WTC11 (cell line): Measurements from ENCODE around the gene CHTOP. TPM values are rescaled to one million over a fixed set of nuclear protein-coding genes. Genes with fewer than 3 reads are reported as not detected.
A peak's percentile ranks its signal among the peaks of the same experiment; 100 is the strongest.

ENCODE experiments used
- ATAC-seq: fragments of 200-7000 bp; cut with Tn5 transposase; 2 replicates; pipeline ENCODE4 v1.10.0; 2021; ENCODE audit warnings: mild to moderate bottlenecking, moderate library complexity
- CTCF ChIA-PET: fragments of 300-600 bp; sonication (Branson Sonifier 250); formaldehyde crosslinking; loops from one replicate; lab custom pipeline; 2021; ENCODE audit warnings: antibody characterized with exemption; lab: Charles Lee
- POLR2A ChIA-PET: fragments of 350-600 bp; sonication (Branson Sonifier 250); formaldehyde crosslinking; loops from one replicate; lab custom pipeline; 2021; ENCODE audit warnings: antibody characterized with exemption; lab: Charles Lee
- DNase-seq: peaks from one replicate; pipeline ENCODE4 v3.0.0; 2021; ENCODE audit warnings: low spot score
- H3K27ac Mint-ChIP-seq: 2 replicates; pipeline ENCODE4 v1.8.0; 2021; ENCODE audit warnings: mixed read lengths
- H3K27me3 Mint-ChIP-seq: 2 replicates; pipeline ENCODE4 v1.8.0; 2021; ENCODE audit warnings: low read depth, mild to moderate bottlenecking, moderate library complexity, mixed read lengths
- H3K36me3 Mint-ChIP-seq: 2 replicates; pipeline ENCODE4 v1.8.0; 2021; ENCODE audit warnings: mixed read lengths
- H3K4me1 Mint-ChIP-seq: 2 replicates; pipeline ENCODE4 v1.8.0; 2022; ENCODE audit warnings: mixed read lengths
- H3K4me3 Mint-ChIP-seq: 2 replicates; pipeline ENCODE4 v1.8.0; 2021; ENCODE audit warnings: mild to moderate bottlenecking, moderate library complexity, mixed read lengths
- H3K9me3 Mint-ChIP-seq: 2 replicates; pipeline ENCODE4 v1.8.0; 2021; ENCODE audit warnings: mixed read lengths
- ATF1 ChIP-seq: sonication (generic); formaldehyde crosslinking; IDR thresholded peaks from 2 replicates; pipeline ENCODE4 v1.8.1; 2023; ENCODE audit warnings: mild to moderate bottlenecking, moderate library complexity, missing genetic modification reagents
- CREM ChIP-seq: sonication (generic); formaldehyde crosslinking; IDR thresholded peaks from 2 replicates; pipeline ENCODE4 v1.8.1; 2022; ENCODE audit warnings: mild to moderate bottlenecking, missing genetic modification reagents, moderate library complexity
- E2F4 ChIP-seq: sonication (generic); formaldehyde crosslinking; IDR thresholded peaks from 2 replicates; pipeline ENCODE4 v1.8.1; 2022; ENCODE audit warnings: low read depth, mild to moderate bottlenecking, moderate library complexity, missing genetic modification reagents, borderline replicate concordance
- ELF4 ChIP-seq: sonication (generic); formaldehyde crosslinking; IDR thresholded peaks from 2 replicates; pipeline ENCODE4 v1.8.1; 2022; ENCODE audit warnings: low read depth, mild to moderate bottlenecking, moderate library complexity, missing genetic modification reagents
- ETV6 ChIP-seq: sonication (generic); formaldehyde crosslinking; IDR thresholded peaks from 2 replicates; pipeline ENCODE4 v1.8.1; 2022; ENCODE audit warnings: mild to moderate bottlenecking, missing genetic modification reagents
- NR1H2 ChIP-seq: sonication (generic); formaldehyde crosslinking; IDR thresholded peaks from 2 replicates; pipeline ENCODE4 v1.9.0; 2021; ENCODE audit warnings: mild to moderate bottlenecking, moderate library complexity, missing genetic modification reagents
- SMAD3 ChIP-seq: sonication (generic); formaldehyde crosslinking; IDR thresholded peaks from 2 replicates; pipeline ENCODE4 v1.8.0; 2022; ENCODE audit warnings: missing genetic modification reagents, mild to moderate bottlenecking, borderline replicate concordance
- SOX15 ChIP-seq: fragments of 250-450 bp; sonication (Bioruptor Pico); IDR thresholded peaks from 2 replicates; pipeline ENCODE4 v1.9.0; 2021; ENCODE audit warnings: mild to moderate bottlenecking
- STAT6 ChIP-seq: sonication (generic); formaldehyde crosslinking; conservative IDR thresholded peaks from 2 replicates; pipeline ENCODE4 v1.8.1; 2023; ENCODE audit warnings: mild to moderate bottlenecking, low read depth, missing genetic modification reagents, moderate library complexity
- ZNF281 ChIP-seq: sonication (generic); formaldehyde crosslinking; IDR thresholded peaks from 2 replicates; pipeline ENCODE4 v1.8.0; 2023; ENCODE audit warnings: mild to moderate bottlenecking, missing genetic modification reagents
- ZNF425 ChIP-seq: fragments of 250-450 bp; sonication (Bioruptor Pico); conservative IDR thresholded peaks from 2 replicates; pipeline ENCODE4 v1.9.0; 2021; ENCODE audit warnings: mild to moderate bottlenecking
- ZNF532 ChIP-seq: fragments of 250-450 bp; sonication (Bioruptor Pico); IDR thresholded peaks from 2 replicates; pipeline ENCODE4 v1.9.0; 2021; ENCODE audit warnings: mild to moderate bottlenecking, borderline replicate concordance
- total RNA-seq: library from RNA; stranded (reverse); gene quantifications from 3 replicates; pipeline ENCODE4 v1.2.3, GENCODE V29; 2021

CHTOP gene
- total RNA-seq, 1 experiment from 2014 or later = 101 TPM

GRCh38 chr1:153633754-153634665 lies at the start of gene CHTOP (continued):
- TF ChIP-seq CREM (CRISPR knock-in tag) (peak; percentile 85), ZNF425 (CRISPR knock-in tag) (no peak), STAT6 (CRISPR knock-in tag) (no peak), ELF4 (CRISPR knock-in tag) (no peak), ZNF281 (CRISPR knock-in tag) (peak; percentile 51; the same call in 1 of the 2 replicates), ZNF532 (no peak), E2F4 (peak; percentile 91), NR1H2 (CRISPR knock-in tag) (no peak)

GRCh38 chr1:153585006-153585405 lies 48.9 kb upstream of the CHTOP start:
- TF ChIP-seq SMAD3 (CRISPR knock-in tag) (no peak), SOX15 (CRISPR knock-in tag) (no peak), ZNF532 (no peak), ATF1 (CRISPR knock-in tag) (no peak), ETV6 (no peak)
- POLR2A ChIA-PET = interaction anchor here (1.0 kb wide), 1 partner anchor 49 kb away, joined by 4 read pairs; the partner anchor contains the start of gene CHTOP
- CTCF ChIA-PET = interaction anchor here (1.1 to 5.2 kb wide), 6 partner anchors 13 to 231 kb away, joined by 3 to 29 read pairs (median 4); partner anchors contain the start of genes S100A1 and S100A13
- Mint-ChIP-seq H3K36me3 (no peaks in the 10 kb centered on the region), H3K27me3 (no peaks in the 10 kb centered on the region), H3K9me3 (no peaks in the 10 kb centered on the region), H3K4me3 (no peak overlapping the region), H3K27ac (no peak overlapping the region), H3K4me1 (peaks cover 4% of the 10 kb centered on the region)
- DNase-seq (no peak), ATAC-seq (no peak)
